Duodenal mucosa (tissue), 2 donors: ENCODE measurements around the gene NDUFS8.

Source experiments
- H3K27ac ChIP-seq: one replicate; pipeline ENCODE4 v1.7.0; 2013; ENCODE audit warnings: low read depth, low read length
- H3K27me3 ChIP-seq, 2 donors: one replicate each; pipeline ENCODE4 v1.7.0; 2013; ENCODE audit warnings: low read length in 2 of 2, control low read depth in 1 of 2; ENCODE audit not compliant: insufficient read depth in 2 of 2, control insufficient read depth in 1 of 2
- H3K36me3 ChIP-seq, 2 donors: one replicate each; pipeline ENCODE4 v1.7.0; 2013; ENCODE audit warnings: low read length in 2 of 2, control low read depth in 1 of 2; ENCODE audit not compliant: insufficient read depth in 2 of 2, control insufficient read depth in 1 of 2
- H3K4me1 ChIP-seq, 2 donors: one replicate each; pipeline ENCODE4 v1.7.0; 2013; ENCODE audit warnings: low read length in 2 of 2, control low read depth in 1 of 2; ENCODE audit not compliant: insufficient read depth in 2 of 2, control insufficient read depth in 1 of 2
- H3K4me3 ChIP-seq, 2 donors: one replicate each; pipeline ENCODE4 v1.7.0; 2013; ENCODE audit warnings: low read length in 2 of 2, low read depth in 1 of 2
- H3K9ac ChIP-seq, 2 donors: one replicate each; pipeline ENCODE4 v1.7.0; 2013; ENCODE audit warnings: low read length in 2 of 2, low read depth in 1 of 2
- H3K9me3 ChIP-seq, 2 donors: one replicate each; pipeline ENCODE4 v1.7.0; 2013; ENCODE audit warnings: low read length in 2 of 2, control low read depth in 1 of 2; ENCODE audit not compliant: control insufficient read depth in 1 of 2

NDUFS8 gene

GRCh38 chr11:68080860-68081259 lies 50.4 kb downstream of the NDUFS8 start:
- H3K4me3 ChIP-seq: no peak overlapping the region
- no peak overlapping the region for H3K9ac ChIP-seq
- H3K27ac ChIP-seq: no peak overlapping the region
- no peaks in the 10 kb centered on the region for H3K9me3 ChIP-seq
- peaks cover 0 to 5% of the 10 kb centered on the region in 2 donors for H3K4me1 ChIP-seq
- no peaks in the 10 kb centered on the region for H3K27me3 ChIP-seq
- peaks cover 0 to 35% of the 10 kb centered on the region in 2 donors for H3K36me3 ChIP-seq

- Histone ChIP-seq H3K9me3 (no peaks in the 10 kb centered on the region), H3K4me1 (peaks cover 0 to 5% of the 10 kb centered on the region in 2 donors), H3K9ac (no peak overlapping the region), H3K27me3 (no peaks in the 10 kb centered on the region), H3K36me3 (peaks cover 0 to 31% of the 10 kb centered on the region in 2 donors), H3K4me3 (no peak overlapping the region), H3K27ac (no peak overlapping the region)
Measured at GRCh38 chr11:68081691-68082090, 51.2 kb downstream of the NDUFS8 start.

GRCh38 chr11:68082481-68082880 lies 52.0 kb downstream of the NDUFS8 start:
- peaks cover 0 to 5% of the 10 kb centered on the region in 2 donors for H3K4me1 ChIP-seq
- peaks cover 0 to 31% of the 10 kb centered on the region in 2 donors for H3K36me3 ChIP-seq
- H3K27ac ChIP-seq: no peak overlapping the region
- H3K9me3 ChIP-seq: no peaks in the 10 kb centered on the region
- H3K27me3 ChIP-seq: no peaks in the 10 kb centered on the region
- H3K9ac ChIP-seq: no peak overlapping the region
- no peak overlapping the region for H3K4me3 ChIP-seq

- Histone ChIP-seq H3K36me3 (peaks cover 0 to 27% of the 10 kb centered on the region in 2 donors), H3K27ac (no peak overlapping the region)
Measured at GRCh38 chr11:68083517-68083916, 53.0 kb downstream of the NDUFS8 start.

More at GRCh38 chr11:68083517-68083916, 53.0 kb downstream of the NDUFS8 start:
- H3K4me1 ChIP-seq: peaks cover 0 to 5% of the 10 kb centered on the region in 2 donors
- H3K9me3 ChIP-seq: no peaks in the 10 kb centered on the region
- no peak overlapping the region for H3K4me3 ChIP-seq
- no peak overlapping the region for H3K9ac ChIP-seq
- H3K27me3 ChIP-seq: no peaks in the 10 kb centered on the region
